Suprapubic skin (tissue), 4 donors: ENCODE measurements around the gene ASF1B.

ENCODE experiments used
- POLR2A ChIP-seq, 2 donors: fragments of 450-650 bp; IDR thresholded peaks; one replicate each; pipeline ENCODE4 v1.6.1; 2017; ENCODE audit warnings: antibody characterized with exemption in 2 of 2, mild to moderate bottlenecking in 2 of 2, moderate library complexity in 2 of 2
- POLR2AphosphoS5 ChIP-seq, 3 donors: sonication (generic); formaldehyde crosslinking; IDR thresholded peaks; one replicate each; pipeline ENCODE4 v1.6.1; 2017; ENCODE audit warnings: antibody characterized with exemption in 3 of 3
- TF ChIP-seq, protein P1 (sequence below), 2 donors: fragments of 200-600 bp in 1 of 2; fragments of 450-650 bp in 1 of 2; sonication (generic) in 1 of 2; IDR thresholded peaks; one replicate each; pipeline ENCODE4 v1.5.1; 2016 to 2019; ENCODE audit warnings: antibody characterized with exemption in 2 of 2, mild to moderate bottlenecking in 1 of 2, moderate library complexity in 1 of 2

DNA sequence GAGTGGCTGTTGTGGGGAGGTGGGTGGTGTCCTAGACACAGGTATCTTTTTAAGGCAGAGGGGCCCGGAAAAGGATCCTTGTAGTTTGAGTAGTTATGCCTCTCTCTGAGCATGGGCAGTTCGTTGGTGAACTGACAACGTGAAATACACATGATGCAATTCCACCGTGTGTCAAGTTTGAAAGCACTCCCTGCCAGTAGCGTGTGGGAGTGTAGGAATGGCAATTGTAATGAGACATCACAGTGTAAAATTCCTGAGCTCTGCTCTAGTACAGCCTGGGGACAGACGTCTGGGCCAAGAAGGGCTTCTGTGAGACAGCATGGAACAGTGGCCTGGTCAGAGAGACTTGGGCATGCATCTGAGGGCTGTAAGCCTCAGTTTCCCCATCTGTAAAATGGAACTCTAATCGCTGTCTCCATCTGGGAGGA, 10.4 kb upstream of the ASF1B start:
- TF ChIP-seq, protein P1, sequence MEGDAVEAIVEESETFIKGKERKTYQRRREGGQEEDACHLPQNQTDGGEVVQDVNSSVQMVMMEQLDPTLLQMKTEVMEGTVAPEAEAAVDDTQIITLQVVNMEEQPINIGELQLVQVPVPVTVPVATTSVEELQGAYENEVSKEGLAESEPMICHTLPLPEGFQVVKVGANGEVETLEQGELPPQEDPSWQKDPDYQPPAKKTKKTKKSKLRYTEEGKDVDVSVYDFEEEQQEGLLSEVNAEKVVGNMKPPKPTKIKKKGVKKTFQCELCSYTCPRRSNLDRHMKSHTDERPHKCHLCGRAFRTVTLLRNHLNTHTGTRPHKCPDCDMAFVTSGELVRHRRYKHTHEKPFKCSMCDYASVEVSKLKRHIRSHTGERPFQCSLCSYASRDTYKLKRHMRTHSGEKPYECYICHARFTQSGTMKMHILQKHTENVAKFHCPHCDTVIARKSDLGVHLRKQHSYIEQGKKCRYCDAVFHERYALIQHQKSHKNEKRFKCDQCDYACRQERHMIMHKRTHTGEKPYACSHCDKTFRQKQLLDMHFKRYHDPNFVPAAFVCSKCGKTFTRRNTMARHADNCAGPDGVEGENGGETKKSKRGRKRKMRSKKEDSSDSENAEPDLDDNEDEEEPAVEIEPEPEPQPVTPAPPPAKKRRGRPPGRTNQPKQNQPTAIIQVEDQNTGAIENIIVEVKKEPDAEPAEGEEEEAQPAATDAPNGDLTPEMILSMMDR (IDR thresholded peaks at IDR 0.05) = no peak
- TF ChIP-seq POLR2A (IDR thresholded peaks at IDR 0.05) (no peak), POLR2AphosphoS5 (IDR thresholded peaks at IDR 0.05) (no peak)
